Calu3 (cell line): ENCODE measurements around the gene ETHE1. TPM values are rescaled to one million over a fixed set of nuclear protein-coding genes. Genes with fewer than 3 reads are reported as not detected.
A peak's percentile ranks its signal among the peaks of the same experiment; 100 is the strongest.

Experiments used
- BruUV-seq: library from RNA; stranded (reverse); fragments of 400-500 nt; replicated peaks from 2 replicates; lab custom pipeline; 2021; lab: Mats Ljungman, UMichigan
- CTCF ChIA-PET: fragments of 300-600 bp; sonication (Branson Sonifier 250); formaldehyde crosslinking; loops from one replicate; lab custom pipeline; 2022; ENCODE audit warnings: antibody characterized with exemption; lab: Charles Lee
- DNase-seq: peaks from one replicate; pipeline ENCODE4 v3.0.0; 2022
- H3K27ac Mint-ChIP-seq: one replicate; pipeline ENCODE4 v1.8.0; 2022; ENCODE audit warnings: mixed read lengths; ENCODE audit not compliant: unreplicated experiment
- H3K27me3 Mint-ChIP-seq: one replicate; pipeline ENCODE4 v1.8.0; 2022; ENCODE audit warnings: mixed read lengths; ENCODE audit not compliant: unreplicated experiment
- H3K36me3 Mint-ChIP-seq: one replicate; pipeline ENCODE4 v1.8.0; 2022; ENCODE audit warnings: mild to moderate bottlenecking, moderate library complexity, mixed read lengths; ENCODE audit not compliant: insufficient read depth, unreplicated experiment
- H3K4me1 Mint-ChIP-seq: one replicate; pipeline ENCODE4 v1.8.0; 2022; ENCODE audit warnings: mild to moderate bottlenecking, low read depth, mixed read lengths; ENCODE audit not compliant: unreplicated experiment
- H3K4me3 Mint-ChIP-seq: one replicate; pipeline ENCODE4 v1.8.0; 2022; ENCODE audit warnings: mild to moderate bottlenecking, low read depth, moderate library complexity, mixed read lengths; ENCODE audit not compliant: unreplicated experiment
- H3K9me3 Mint-ChIP-seq: one replicate; pipeline ENCODE4 v1.8.0; 2022; ENCODE audit warnings: low read depth, mixed read lengths; ENCODE audit not compliant: unreplicated experiment
- intact Hi-C: fragments of 100-400 bp; cut with micrococcal nuclease; formaldehyde crosslinking; loops from one replicate; pipeline ENCODE4 v1.10.0; 2022; ENCODE audit not compliant: unreplicated experiment
- total RNA-seq: library from RNA; stranded (reverse); gene quantifications from 2 replicates; pipeline ENCODE4 v1.2.3, GENCODE V29; 2022
- TF ChIP-seq, protein P1 (sequence below): fragments of 200-600 bp; IDR thresholded peaks from one replicate; pipeline ENCODE4 v1.8.0; 2022; ENCODE audit warnings: antibody characterized with exemption; ENCODE audit not compliant: unreplicated experiment

ETHE1 gene
- total RNA-seq, 1 experiment from 2014 or later, result 44.8 TPM

DNA sequence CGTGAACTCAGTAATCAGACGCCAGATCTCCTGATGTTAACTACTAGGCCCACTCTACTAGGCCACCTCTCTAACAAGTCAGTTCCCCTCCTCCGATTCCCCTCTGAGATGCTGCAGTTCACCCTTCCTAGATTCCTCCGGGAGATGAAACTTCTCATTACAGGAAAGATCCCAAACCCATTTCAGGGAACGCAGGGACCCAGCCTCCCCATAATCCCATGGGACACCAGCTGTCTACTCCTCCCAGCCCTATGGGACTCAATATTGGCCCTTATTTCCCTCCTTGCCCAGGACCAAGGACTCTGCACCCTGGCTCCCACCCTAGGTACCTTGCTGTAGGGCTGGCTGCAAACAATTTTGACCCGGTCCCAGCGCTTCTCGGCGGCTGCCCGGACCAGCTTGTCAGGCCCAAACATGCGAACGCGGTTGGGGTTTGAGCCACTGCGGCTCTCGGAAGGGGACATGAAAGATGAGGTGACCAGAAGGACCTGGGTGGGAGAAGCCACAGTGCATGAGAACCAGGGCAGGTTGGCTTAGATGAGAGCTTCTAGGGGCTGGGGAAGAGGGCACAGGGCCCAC, 27.4 kb upstream of the ETHE1 start:
- Mint-ChIP-seq H3K27ac (no peak overlapping the region), H3K9me3 (no peaks in the 10 kb centered on the region), H3K36me3 (peaks cover 32% of the 10 kb centered on the region), H3K4me3 (no peak overlapping the region), H3K27me3 (no peaks in the 10 kb centered on the region), H3K4me1 (no peaks in the 10 kb centered on the region)
- DNase-seq, result no peak
- intact Hi-C loops, result no loop called here
- TF ChIP-seq, protein P1, sequence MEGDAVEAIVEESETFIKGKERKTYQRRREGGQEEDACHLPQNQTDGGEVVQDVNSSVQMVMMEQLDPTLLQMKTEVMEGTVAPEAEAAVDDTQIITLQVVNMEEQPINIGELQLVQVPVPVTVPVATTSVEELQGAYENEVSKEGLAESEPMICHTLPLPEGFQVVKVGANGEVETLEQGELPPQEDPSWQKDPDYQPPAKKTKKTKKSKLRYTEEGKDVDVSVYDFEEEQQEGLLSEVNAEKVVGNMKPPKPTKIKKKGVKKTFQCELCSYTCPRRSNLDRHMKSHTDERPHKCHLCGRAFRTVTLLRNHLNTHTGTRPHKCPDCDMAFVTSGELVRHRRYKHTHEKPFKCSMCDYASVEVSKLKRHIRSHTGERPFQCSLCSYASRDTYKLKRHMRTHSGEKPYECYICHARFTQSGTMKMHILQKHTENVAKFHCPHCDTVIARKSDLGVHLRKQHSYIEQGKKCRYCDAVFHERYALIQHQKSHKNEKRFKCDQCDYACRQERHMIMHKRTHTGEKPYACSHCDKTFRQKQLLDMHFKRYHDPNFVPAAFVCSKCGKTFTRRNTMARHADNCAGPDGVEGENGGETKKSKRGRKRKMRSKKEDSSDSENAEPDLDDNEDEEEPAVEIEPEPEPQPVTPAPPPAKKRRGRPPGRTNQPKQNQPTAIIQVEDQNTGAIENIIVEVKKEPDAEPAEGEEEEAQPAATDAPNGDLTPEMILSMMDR, result no peak
- BruUV-seq, result no TSS peak
- CTCF ChIA-PET, result interaction anchor here (0.6 to 1.2 kb wide), 6 partner anchors 8 to 255 kb away, joined by 3 to 6 read pairs (median 3); no protein-coding TSS in a partner anchor

DNA sequence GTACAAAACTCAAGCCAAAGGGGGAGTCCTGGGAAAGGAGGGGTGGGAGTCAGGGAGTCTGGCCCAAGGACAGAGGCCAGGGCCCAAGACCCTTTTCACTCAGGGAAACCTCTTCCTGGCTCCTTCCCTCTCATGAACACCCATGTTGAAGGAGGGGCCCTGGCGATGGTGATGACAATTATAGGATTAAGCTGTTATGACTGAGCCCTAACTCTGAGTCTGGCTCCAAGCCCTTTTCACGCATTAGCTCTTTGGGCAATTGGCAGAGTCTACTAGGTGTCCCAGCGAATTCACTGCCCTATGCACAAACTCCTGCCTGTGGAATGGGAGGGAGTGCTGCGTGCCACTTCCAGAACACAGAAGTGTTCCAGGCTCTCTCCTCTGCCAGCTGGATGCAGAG, 26.7 kb upstream of the ETHE1 start:
- H3K9me3 Mint-ChIP-seq, result no peaks in the 10 kb centered on the region
- CTCF ChIA-PET, result no interaction called here
- H3K36me3 Mint-ChIP-seq, result peaks cover 30% of the 10 kb centered on the region
- H3K27ac Mint-ChIP-seq, result no peak overlapping the region
- TF ChIP-seq, protein P1, result no peak
- H3K4me1 Mint-ChIP-seq, result no peaks in the 10 kb centered on the region
- H3K27me3 Mint-ChIP-seq, result no peaks in the 10 kb centered on the region
- no peak overlapping the region for H3K4me3 Mint-ChIP-seq
- intact Hi-C loops, result no loop called here
- DNase-seq, result no peak
- no TSS peak for BruUV-seq

DNA sequence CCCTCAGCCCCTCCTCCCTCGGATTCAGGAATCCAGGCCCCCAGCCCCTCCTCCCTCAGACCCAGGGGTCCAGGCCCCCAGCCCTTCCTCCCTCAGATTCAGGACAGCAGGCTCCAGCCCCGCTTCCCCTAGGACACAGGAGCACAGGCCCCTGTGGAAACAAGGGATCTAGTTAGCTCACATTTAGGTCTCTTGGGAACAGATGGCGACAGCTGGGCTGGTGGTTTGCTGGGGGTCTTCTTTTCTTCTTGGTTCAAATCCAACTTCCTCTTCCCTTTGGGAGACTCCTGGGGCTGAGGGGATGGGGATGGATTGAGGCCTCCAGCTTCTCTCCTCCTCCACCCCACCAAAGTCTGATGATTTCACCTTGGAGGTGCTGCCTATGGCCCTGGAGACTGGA, 25.6 kb upstream of the ETHE1 start:
- H3K27ac Mint-ChIP-seq, result no peak overlapping the region
- intact Hi-C loops, result no loop called here
- no peaks in the 10 kb centered on the region for H3K4me1 Mint-ChIP-seq
- TSS peak; percentile 24 for BruUV-seq
- H3K9me3 Mint-ChIP-seq, result no peaks in the 10 kb centered on the region
- CTCF ChIA-PET, result no interaction called here
- DNase-seq, result no peak
- TF ChIP-seq, protein P1, result no peak
- H3K4me3 Mint-ChIP-seq, result no peak overlapping the region
- peaks cover 31% of the 10 kb centered on the region for H3K36me3 Mint-ChIP-seq
- H3K27me3 Mint-ChIP-seq, result no peaks in the 10 kb centered on the region

DNA sequence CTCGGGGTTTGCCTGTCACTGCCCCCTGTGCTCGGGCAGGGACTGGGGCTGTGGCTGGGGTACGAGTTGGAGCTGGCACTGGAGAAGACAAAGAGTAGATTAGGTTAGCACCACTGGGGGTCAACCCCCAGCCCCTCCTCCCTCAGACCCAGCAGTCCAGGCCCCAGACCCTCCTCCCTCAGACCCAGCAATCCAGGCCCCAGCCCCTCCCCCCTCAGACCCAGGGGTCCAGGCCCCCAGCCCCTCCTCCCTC, 25.1 kb upstream of the ETHE1 start:
- H3K27ac Mint-ChIP-seq, result no peak overlapping the region
- intact Hi-C loops, result no loop called here
- CTCF ChIA-PET, result no interaction called here
- peaks cover 33% of the 10 kb centered on the region for H3K36me3 Mint-ChIP-seq
- no peak for DNase-seq
- no peaks in the 10 kb centered on the region for H3K27me3 Mint-ChIP-seq
- no peaks in the 10 kb centered on the region for H3K9me3 Mint-ChIP-seq
- no peak overlapping the region for H3K4me3 Mint-ChIP-seq
- no peaks in the 10 kb centered on the region for H3K4me1 Mint-ChIP-seq
- no TSS peak for BruUV-seq
- TF ChIP-seq, protein P1, result no peak
